GM13976 (cell line): ENCODE data around the gene NR2E3.

ENCODE experiments used
- DNase-seq: peaks from one replicate; pipeline ENCODE4 v3.0.0; 2012; ENCODE audit warnings: low spot score
- CTCF ChIP-seq: IDR thresholded peaks from 2 replicates; pipeline ENCODE4 v1.5.1; 2012; ENCODE audit warnings: borderline replicate concordance, mild to moderate bottlenecking; ENCODE audit not compliant: insufficient read depth; ENCODE audit errors: extremely low read depth, missing control alignments, control extremely low read depth
- in situ Hi-C: fragments of 300-500 bp; cut with MboI; formaldehyde crosslinking; loops from one replicate; pipeline ENCODE4 v1.12.0; 2022; ENCODE audit warnings: low sequenced_read_pairs, mixed read lengths, inconsistent platforms; ENCODE audit not compliant: unreplicated experiment

The NR2E3 gene

GRCh38 chr15:71782422-71783165 lies 27.8 kb upstream of the NR2E3 start:
- TF ChIP-seq CTCF: no peak
- in situ Hi-C loops: no loop called here
- DNase-seq: no peak

- in situ Hi-C loops: no loop called here
- DNase-seq: no peak
Measured at GRCh38 chr15:71784719-71785118, 25.6 kb upstream of the NR2E3 start.

GRCh38 chr15:71785996-71786395 lies 24.4 kb upstream of the NR2E3 start:
- TF ChIP-seq CTCF: no peak

More at GRCh38 chr15:71784719-71785118, 25.6 kb upstream of the NR2E3 start:
- peak; percentile 31 for TF ChIP-seq CTCF

GRCh38 chr15:71786673-71787072 lies 23.7 kb upstream of the NR2E3 start:
- DNase-seq: no peak
- in situ Hi-C loops: no loop called here
- no peak for TF ChIP-seq CTCF

More at GRCh38 chr15:71785996-71786395, 24.4 kb upstream of the NR2E3 start:
- in situ Hi-C loops: no loop called here
- DNase-seq: no peak

GRCh38 chr15:71788646-71789579 lies 21.4 kb upstream of the NR2E3 start:
- in situ Hi-C loops: no loop called here
- no peak for TF ChIP-seq CTCF
- no peak for DNase-seq

GRCh38 chr15:71789616-71790015 lies 20.7 kb upstream of the NR2E3 start:
- in situ Hi-C loops: no loop called here
- no peak for DNase-seq
- no peak for TF ChIP-seq CTCF
